GM10847 (cell line): ENCODE results near the gene ADI1.

Experiments
- POLR2A ChIP-seq: IDR thresholded peaks from 2 replicates; pipeline ENCODE4 v1.6.1; 2011; ENCODE audit not compliant: insufficient read length; ENCODE audit errors: extremely low read depth

Gene ADI1

GRCh38 chr2:3512086-3512485 is 7.2 kb downstream of the ADI1 start:
- no peak for TF ChIP-seq POLR2A

GRCh38 chr2:3505771-3506170 is 13.6 kb downstream of the ADI1 start:
- TF ChIP-seq POLR2A: no peak

- TF ChIP-seq POLR2A: no peak
Measured at GRCh38 chr2:3504741-3505140, 14.6 kb downstream of the ADI1 start.

GRCh38 chr2:3503483-3503882 is 15.8 kb downstream of the ADI1 start:
- TF ChIP-seq POLR2A: no peak

GRCh38 chr2:3503046-3503445 is 16.3 kb downstream of the ADI1 start:
- TF ChIP-seq POLR2A: no peak

GRCh38 chr2:3500326-3500899 is 18.9 kb downstream of the ADI1 start:
- no peak for TF ChIP-seq POLR2A

- TF ChIP-seq POLR2A: no peak
Measured at GRCh38 chr2:3498783-3499394, 20.4 kb downstream of the ADI1 start.

- TF ChIP-seq POLR2A: no peak
Measured at GRCh38 chr2:3494984-3495666, 24.2 kb downstream of the ADI1 start.

GRCh38 chr2:3493615-3494007 is 25.7 kb downstream of the ADI1 start:
- no peak for TF ChIP-seq POLR2A

GRCh38 chr2:3492951-3493614 is 26.2 kb downstream of the ADI1 start:
- no peak for TF ChIP-seq POLR2A

- no peak for TF ChIP-seq POLR2A
Measured at GRCh38 chr2:3491716-3492474, 27.4 kb downstream of the ADI1 start.

- TF ChIP-seq POLR2A: no peak
Measured at GRCh38 chr2:3491306-3491705, 28.0 kb downstream of the ADI1 start.

- TF ChIP-seq POLR2A: no peak
Measured at GRCh38 chr2:3490191-3491170, 28.9 kb downstream of the ADI1 start.

GRCh38 chr2:3489764-3490115 is 29.6 kb downstream of the ADI1 start:
- TF ChIP-seq POLR2A: no peak
